ENCODE results near the gene RPS6KA2. TPM values are rescaled to one million over a fixed set of nuclear protein-coding genes. Genes with fewer than 3 reads are reported as not detected.

Gene RPS6KA2
- total RNA-seq, 1 experiment from 2014 or later, result 12.3 TPM

DNA sequence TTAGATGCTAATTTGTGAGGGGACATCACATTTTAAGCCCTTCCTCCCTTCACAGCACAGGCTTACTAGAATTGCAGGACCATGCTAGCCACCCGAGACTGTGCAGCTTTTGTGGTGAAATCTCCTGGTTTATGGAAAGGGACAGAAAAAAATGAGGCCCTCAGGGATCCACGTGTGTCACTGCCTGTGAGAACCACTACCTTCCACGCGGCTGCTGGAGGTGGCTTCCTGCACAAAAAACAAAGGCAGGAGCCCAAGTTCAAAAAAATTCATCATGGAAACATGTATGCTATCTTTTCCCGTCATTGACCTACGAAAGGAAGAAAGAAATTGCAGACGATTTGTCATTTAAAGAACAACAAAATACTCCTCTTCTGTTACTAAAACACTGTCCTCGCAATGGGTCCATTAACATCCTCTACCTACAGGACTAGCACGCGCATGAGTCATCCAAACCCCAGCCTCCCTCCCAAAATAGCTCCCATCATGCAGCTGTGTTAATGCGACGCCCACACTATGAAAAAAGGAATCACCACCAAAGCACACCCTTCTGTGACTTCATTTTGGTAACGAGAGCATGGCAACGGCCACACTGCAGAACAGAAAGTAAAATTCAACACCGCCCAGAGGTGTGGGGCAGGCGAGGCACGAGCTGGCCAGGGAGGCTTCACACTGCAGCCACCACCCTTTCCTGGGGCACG, 86.3 kb downstream of the RPS6KA2 start:
- no peak overlapping the region for H3K4me2 ChIP-seq (ENCODE audit: insufficient read depth, insufficient read length, low read length)
- H3K36me3 Mint-ChIP-seq (ENCODE audit: insufficient read depth in 1 of 3, low read depth in 3 of 3), result peaks cover 0 to 2% (median under 1%) of the 10 kb centered on the region in 3 experiments; a peak in 3 of 7 replicates
- H3K79me1 ChIP-seq (ENCODE audit: insufficient read depth, low read depth, low read length, poor library complexity, severe bottlenecking), result no peaks in the 10 kb centered on the region
- H3K79me2 ChIP-seq (ENCODE audit: insufficient read depth, low read length), result no peaks in the 10 kb centered on the region; the same call in 1 of the 2 replicates
- H2BK20ac ChIP-seq (ENCODE audit: low read depth, low read length, poor library complexity, severe bottlenecking), result no peak overlapping the region
- no peaks in the 10 kb centered on the region for H3K9me3 ChIP-seq (ENCODE audit: control insufficient read depth, low read depth, low read length)
- H3K4me1 ChIP-seq (ENCODE audit: insufficient read depth, low read length), result peaks cover 10% of the 10 kb centered on the region
- peak overlapping the region in 2 of 3 experiments; percentile 13 to 79; a peak in 2 of 7 replicates for H3K27ac Mint-ChIP-seq
- no peak for DNase-seq
- H4K20me1 ChIP-seq (ENCODE audit: control insufficient read depth, insufficient read depth, insufficient read length), result no peaks in the 10 kb centered on the region
- no peak overlapping the region for H2BK5ac ChIP-seq (ENCODE audit: insufficient read length, low read length)
- H3K27ac ChIP-seq (ENCODE audit: insufficient read length, low read depth, low read length), result no peak overlapping the region
- H4K5ac ChIP-seq (ENCODE audit: insufficient read length, low read depth, low read length), result no peak overlapping the region
- H3K4ac ChIP-seq (ENCODE audit: low read depth, low read length), result no peak overlapping the region
- H3K4me3 Mint-ChIP-seq, result 0 out of 5 replicates have a peak overlapping the region, but pooled peaks of 1 of the 2 experiments have one; percentile 16
- H2BK120ac ChIP-seq (ENCODE audit: low read depth, low read length, poor library complexity, severe bottlenecking), result no peak overlapping the region
- WGBS (ENCODE audit: extremely low coverage, insufficient read length, low lambda C conversion rate), result no CpG with 5 or more reads among the region's 18 CpGs
- no peak overlapping the region for H3K23ac ChIP-seq (ENCODE audit: insufficient read length, low read depth, low read length)
- H3T11ph ChIP-seq (ENCODE audit: low read length), result no peak overlapping the region
- no peak overlapping the region for H3K14ac ChIP-seq (ENCODE audit: insufficient read depth, low read length)
- H3K23me2 ChIP-seq (ENCODE audit: insufficient read length, low read depth, low read length, poor library complexity, severe bottlenecking), result no peaks in the 10 kb centered on the region
- H2AK5ac ChIP-seq (ENCODE audit: insufficient read length, low read length), result no peak overlapping the region
- H3K56ac ChIP-seq (ENCODE audit: insufficient read length, low read depth, low read length), result no peak overlapping the region
- H3K27me3 ChIP-seq (ENCODE audit: insufficient read depth, low read length), result no peaks in the 10 kb centered on the region
- no peaks in the 10 kb centered on the region; the same call in 1 of the 2 replicates for H3K27me3 Mint-ChIP-seq (ENCODE audit: low read depth)
- H2AFZ ChIP-seq (ENCODE audit: low read length), result no peak overlapping the region
- H2BK12ac ChIP-seq (ENCODE audit: insufficient read length, low read depth, low read length), result no peak overlapping the region
- TF ChIP-seq, protein P1, sequence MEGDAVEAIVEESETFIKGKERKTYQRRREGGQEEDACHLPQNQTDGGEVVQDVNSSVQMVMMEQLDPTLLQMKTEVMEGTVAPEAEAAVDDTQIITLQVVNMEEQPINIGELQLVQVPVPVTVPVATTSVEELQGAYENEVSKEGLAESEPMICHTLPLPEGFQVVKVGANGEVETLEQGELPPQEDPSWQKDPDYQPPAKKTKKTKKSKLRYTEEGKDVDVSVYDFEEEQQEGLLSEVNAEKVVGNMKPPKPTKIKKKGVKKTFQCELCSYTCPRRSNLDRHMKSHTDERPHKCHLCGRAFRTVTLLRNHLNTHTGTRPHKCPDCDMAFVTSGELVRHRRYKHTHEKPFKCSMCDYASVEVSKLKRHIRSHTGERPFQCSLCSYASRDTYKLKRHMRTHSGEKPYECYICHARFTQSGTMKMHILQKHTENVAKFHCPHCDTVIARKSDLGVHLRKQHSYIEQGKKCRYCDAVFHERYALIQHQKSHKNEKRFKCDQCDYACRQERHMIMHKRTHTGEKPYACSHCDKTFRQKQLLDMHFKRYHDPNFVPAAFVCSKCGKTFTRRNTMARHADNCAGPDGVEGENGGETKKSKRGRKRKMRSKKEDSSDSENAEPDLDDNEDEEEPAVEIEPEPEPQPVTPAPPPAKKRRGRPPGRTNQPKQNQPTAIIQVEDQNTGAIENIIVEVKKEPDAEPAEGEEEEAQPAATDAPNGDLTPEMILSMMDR (conservative IDR thresholded peaks at IDR 0.05), result no peak
- no peak overlapping the region for H3K9ac ChIP-seq (ENCODE audit: extremely low read depth, insufficient read length, low read length)
- H2BK15ac ChIP-seq (ENCODE audit: low read depth, low read length), result no peak overlapping the region
- no peaks in the 10 kb centered on the region for H3K9me3 Mint-ChIP-seq
- H3K4me1 Mint-ChIP-seq, result peaks cover 38 to 43% of the 10 kb centered on the region in 2 experiments
- no peak overlapping the region for H4K8ac ChIP-seq (replicated peaks; ENCODE audit: insufficient read length, low read depth, low read length)
- H3K18ac ChIP-seq (ENCODE audit: insufficient read length, low read depth, low read length), result no peak overlapping the region
- H4K91ac ChIP-seq (ENCODE audit: insufficient read length, low read depth, low read length), result no peak overlapping the region
